Measurements from ENCODE around the gene NFYC. TPM values are rescaled to one million over a fixed set of nuclear protein-coding genes. Genes with fewer than 3 reads are reported as not detected.

The NFYC gene
- total and polyA plus RNA-seq, 2 experiments from 2014 or later = 36.2 to 42.7 TPM

GRCh38 chr1:40794048-40794447 lies 102.5 kb downstream of the NFYC start:
- Histone ChIP-seq H3K36me3 (ENCODE audit: insufficient read depth) (no peaks in the 10 kb centered on the region), H3K9me2 (ENCODE audit: insufficient read depth) (no peaks in the 10 kb centered on the region), H3K79me2 (replicated peaks; ENCODE audit: insufficient read depth) (no peaks in the 10 kb centered on the region), H3K4me1 (ENCODE audit: insufficient read depth) (no peaks in the 10 kb centered on the region; the same call in 1 of the 2 replicates), H2AFZ (no peak overlapping the region), H3K4me3 (no peak overlapping the region), H3K27ac (ENCODE audit: low read depth) (no peak overlapping the region), H3K4me2 (no peak overlapping the region), H3K27me3 (ENCODE audit: insufficient read depth) (no peaks in the 10 kb centered on the region), H4K20me1 (replicated peaks; ENCODE audit: insufficient read depth) (no peaks in the 10 kb centered on the region), H3F3A (replicated peaks; ENCODE audit: low read depth) (no peaks in the 10 kb centered on the region)
- Mint-ChIP-seq H3K4me1 (peaks cover 39% of the 10 kb centered on the region), H3K4me3 (no peak overlapping the region), H3K36me3 (ENCODE audit: low read depth) (no peaks in the 10 kb centered on the region; the same call in 2 of the 3 replicates), H3K27ac (no peak overlapping the region), H3K9me3 (no peaks in the 10 kb centered on the region; the same call in 2 of the 3 replicates), H3K27me3 (ENCODE audit: insufficient read depth, low read depth, poor library complexity) (peaks cover 9% of the 10 kb centered on the region)
- peak; percentile 21 for ATAC-seq
- DNase-seq (ENCODE audit: low spot score) = no peak
- TF ChIP-seq POLR2AphosphoS5 (IDR thresholded peaks at IDR 0.05; ENCODE audit: low read depth) (no peak), ZNF114 (CRISPR knock-in tag; IDR thresholded peaks at IDR 0.05) (no peak), EZH2phosphoT487 (IDR thresholded peaks at IDR 0.05; ENCODE audit: unreplicated experiment) (no peak), REST (IDR thresholded peaks at IDR 0.05; ENCODE audit: unreplicated experiment) (no peak), ZNF331 (CRISPR knock-in tag; IDR thresholded peaks at IDR 0.05; ENCODE audit: low read depth) (no peak), ZNF462 (CRISPR knock-in tag; IDR thresholded peaks at IDR 0.05) (no peak), CREB1 (CRISPR knock-in tag; IDR thresholded peaks at IDR 0.05; ENCODE audit: low read depth) (no peak), STAT1 (IDR thresholded peaks at IDR 0.05; ENCODE audit: unreplicated experiment) (no peak), ETS1 (IDR thresholded peaks at IDR 0.05) (no peak), NANOG (IDR thresholded peaks at IDR 0.05; ENCODE audit: borderline replicate concordance) (no peak), EZH2 (IDR thresholded peaks at IDR 0.05; ENCODE audit: low read depth, unreplicated experiment) (no peak), JUNB (IDR thresholded peaks at IDR 0.05; ENCODE audit: unreplicated experiment) (no peak), CTCF (conservative IDR thresholded peaks at IDR 0.05; ENCODE audit: low read depth in 2 of 2) (no peak)

Data from GM23338 (cell line).